G401 (cell line): Measurements from ENCODE around the gene TNNT1. TPM values are rescaled to one million over a fixed set of nuclear protein-coding genes. Genes with fewer than 3 reads are reported as not detected.

Experiments
- DNase-seq: peaks from one replicate; pipeline ENCODE4 v3.0.0-alpha.2; 2015; ENCODE audit warnings: low spot score
- in situ Hi-C: cut with HindIII; loops from 2 replicates; pipeline ENCODE4 v1.10.0; 2016; ENCODE audit warnings: low sequenced_read_pairs, mixed read lengths
- total RNA-seq: library from RNA; depleted of rRNA; stranded (reverse); fragments of >200 nt; shearing (Covaris generic); gene quantifications from 2 replicates; pipeline ENCODE4 v1.2.3, GENCODE V29; 2014; rRNA removed

The TNNT1 gene, protein sequence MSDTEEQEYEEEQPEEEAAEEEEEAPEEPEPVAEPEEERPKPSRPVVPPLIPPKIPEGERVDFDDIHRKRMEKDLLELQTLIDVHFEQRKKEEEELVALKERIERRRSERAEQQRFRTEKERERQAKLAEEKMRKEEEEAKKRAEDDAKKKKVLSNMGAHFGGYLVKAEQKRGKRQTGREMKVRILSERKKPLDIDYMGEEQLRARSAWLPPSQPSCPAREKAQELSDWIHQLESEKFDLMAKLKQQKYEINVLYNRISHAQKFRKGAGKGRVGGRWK
- total RNA-seq, result 423 and 463 TPM in 2 replicates

DNA sequence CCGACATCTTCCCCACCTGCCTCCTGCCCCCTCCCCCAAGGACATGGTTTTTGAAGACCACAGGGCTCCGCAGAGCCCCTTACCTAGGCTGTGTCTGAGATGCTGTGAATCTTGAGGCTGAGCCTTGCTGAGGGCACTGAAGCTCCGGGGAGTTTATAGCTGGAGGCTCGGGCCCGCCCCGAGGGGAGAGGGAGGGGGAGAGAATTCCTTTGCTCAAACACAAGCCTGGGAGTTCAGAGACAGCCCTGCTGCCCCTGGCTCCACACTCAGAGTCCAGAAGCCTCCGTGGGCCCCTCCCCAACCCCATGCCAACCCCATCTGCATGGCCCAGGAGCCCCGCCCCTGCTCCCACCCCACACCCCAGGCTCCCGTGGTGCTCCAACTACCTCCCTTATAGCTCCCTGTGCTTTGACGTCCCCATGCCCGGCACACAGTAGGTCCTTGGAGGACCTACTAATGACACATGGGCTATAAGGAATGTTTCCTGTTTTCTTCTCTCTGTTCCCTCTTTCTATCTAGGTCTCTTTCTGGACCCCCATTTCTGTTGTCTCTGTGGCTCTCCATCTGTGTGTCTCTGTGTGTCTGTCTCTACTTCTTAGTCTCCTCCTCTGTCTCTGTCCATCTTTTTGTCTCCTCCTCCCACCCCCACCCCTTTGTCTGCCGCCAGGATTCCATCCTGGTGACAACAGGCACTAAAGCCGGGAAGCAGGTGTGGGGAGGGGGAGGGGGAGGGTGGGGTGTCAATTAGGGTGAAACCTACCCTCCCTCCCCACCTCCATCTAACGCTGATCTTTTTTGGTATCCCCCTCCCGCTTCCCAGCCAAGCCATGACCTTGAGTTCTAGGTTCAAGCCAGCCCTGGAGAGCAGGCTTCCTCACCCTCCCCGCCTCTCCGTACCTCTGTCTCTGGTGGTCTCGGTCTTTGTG is at the start of gene TNNT1:
Gene TNNT1, minus strand, starts transcription at position 129 of the 926 bp plus-strand sequence. CDS start 2,049 bp downstream, outside the sequence.
- in situ Hi-C loops, result no loop called here
- no peak for DNase-seq

DNA sequence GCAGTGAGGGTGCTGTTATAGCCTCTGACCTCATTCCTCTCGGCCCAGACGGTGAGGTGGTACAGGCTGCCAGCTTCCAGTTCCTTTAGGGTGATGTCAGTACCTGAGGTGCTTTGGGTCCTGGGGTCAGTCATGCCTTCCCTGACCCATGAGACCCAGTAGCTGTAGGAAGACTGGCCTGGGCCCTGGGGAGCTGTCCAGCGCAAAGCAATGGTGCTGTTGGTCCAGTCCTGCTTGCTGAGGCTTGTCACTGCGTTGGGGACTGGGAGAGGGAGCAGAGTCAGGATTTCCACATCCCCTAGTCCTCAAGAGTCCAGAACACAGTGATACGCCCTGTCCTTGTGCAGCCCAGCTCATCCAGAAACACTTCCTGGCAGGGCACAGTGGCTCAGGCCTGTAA is 49.6 kb upstream of the TNNT1 start:
- in situ Hi-C loops, result no loop called here
- no peak for DNase-seq

DNA sequence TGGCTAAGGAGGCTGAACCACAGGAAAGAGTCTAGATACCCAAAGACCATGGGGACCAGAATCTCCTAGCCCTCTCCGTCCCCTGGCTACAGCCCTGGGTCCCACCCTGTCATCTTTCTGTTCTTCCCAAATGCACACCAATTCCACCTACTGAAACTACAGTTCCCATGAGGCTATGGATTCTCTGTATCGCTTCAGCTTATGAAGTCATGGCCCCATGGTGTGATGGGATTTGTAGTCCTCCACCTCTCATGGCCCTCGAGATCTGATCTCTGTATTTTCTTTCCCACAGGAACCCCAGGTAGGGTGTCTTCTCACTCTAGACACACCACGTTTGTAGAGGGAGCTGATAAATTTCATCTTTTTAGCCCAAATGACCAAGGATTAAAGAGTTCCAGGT is 48.5 kb upstream of the TNNT1 start:
- in situ Hi-C loops, result no loop called here
- peak; percentile 30 for DNase-seq

DNA sequence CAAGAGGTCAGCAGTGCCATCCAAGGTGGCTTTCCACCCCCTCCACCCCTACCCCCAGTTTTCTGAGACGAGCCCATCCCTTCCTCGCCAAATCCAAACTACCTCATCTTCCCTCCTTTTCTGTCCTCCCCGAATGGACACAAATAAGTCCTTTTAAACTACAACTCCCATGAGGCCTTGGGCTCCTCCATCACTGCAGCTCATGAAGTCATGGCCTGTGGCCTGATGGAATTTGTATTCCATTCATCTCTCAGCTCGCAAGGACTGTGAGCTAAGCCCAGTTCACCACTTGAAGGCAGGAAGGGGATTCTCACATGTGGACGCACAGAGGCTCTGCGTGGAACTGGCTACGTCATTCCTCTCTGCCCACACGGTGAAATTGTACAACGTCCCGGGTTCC is 47.8 kb upstream of the TNNT1 start:
- no peak for DNase-seq
- in situ Hi-C loops, result no loop called here

DNA sequence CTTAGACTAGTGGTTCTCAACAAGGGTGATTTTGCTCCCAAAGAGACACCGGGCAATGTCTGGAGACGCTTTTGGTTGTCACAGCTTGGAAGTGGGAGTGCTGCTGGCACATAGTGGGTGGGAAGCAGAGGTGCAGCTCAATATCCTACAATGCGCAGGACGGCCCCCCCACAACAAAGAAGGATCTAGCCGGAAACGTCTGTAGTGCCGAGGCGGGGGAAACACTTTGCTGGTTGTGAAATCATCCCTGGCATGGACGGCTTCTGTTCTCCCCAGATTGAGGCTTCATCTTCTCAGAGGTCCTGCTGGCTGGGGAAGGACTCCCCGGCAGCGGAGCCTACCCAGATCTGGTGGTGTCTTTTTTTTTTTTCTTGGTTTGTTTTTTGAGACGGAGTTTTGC is 44.5 kb upstream of the TNNT1 start:
- in situ Hi-C loops, result no loop called here
- no peak for DNase-seq

DNA sequence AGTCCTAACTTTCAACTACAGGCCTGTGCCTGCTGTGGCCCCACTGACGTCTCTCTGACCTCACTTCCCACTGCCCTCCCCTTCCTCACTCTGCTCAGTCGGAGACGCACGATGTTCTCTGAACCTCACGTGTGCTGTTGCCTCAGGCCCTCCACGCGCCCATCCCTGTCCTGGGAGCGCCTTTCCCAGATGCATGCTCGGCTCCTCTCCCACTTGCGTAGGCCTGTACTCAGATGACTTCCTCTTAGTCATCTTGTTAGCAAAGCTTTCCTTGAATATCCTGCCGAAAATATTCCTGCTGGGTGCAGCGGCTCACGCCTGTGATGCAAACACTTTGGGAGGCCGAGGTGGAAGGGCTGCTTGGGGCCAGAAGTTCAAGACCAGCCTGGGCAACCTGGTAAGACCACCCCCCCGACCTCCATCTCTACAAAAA is 40.4 kb upstream of the TNNT1 start:
- no peak for DNase-seq
- in situ Hi-C loops, result no loop called here

DNA sequence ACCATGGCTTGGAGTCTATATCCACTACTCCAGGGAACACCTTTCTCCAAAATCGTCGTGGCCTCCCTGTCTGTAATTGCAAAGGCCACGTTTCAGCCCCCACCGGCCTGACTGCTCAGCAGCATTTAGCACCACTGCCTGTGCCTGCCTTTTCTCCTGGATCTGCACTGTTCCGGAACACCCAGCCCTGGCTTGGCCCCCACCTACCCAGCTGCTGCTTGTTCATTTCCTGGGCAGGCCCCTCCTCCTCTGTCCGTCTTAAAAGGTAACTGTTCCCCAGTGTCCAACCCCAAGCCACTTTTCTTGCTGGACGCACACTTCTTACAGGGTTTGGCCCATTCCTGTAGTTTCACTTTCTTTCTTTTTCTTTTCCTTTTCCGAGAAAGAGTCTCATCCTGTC is 39.6 kb upstream of the TNNT1 start:
- in situ Hi-C loops, result no loop called here
- DNase-seq, result no peak

DNA sequence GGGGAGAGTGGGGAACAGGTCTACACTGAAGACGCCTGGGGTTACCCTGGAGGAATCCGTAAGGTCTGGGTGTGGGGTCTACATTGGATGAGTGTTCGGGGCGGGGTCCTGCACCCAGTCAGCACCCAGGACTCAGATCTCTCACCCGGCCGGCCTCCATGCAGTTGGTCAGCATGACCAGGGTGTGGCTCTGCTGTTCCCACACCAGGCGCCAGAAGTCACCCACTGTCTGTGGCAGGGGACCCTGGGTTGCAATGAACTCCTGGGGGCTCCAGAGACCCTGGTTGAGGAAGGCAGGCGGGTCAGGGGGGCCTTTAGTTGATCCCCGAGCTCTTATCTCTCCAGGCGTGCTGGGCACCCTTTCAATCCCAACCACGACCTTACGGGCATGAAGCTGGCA is 37.1 kb upstream of the TNNT1 start:
- DNase-seq, result no peak

DNA sequence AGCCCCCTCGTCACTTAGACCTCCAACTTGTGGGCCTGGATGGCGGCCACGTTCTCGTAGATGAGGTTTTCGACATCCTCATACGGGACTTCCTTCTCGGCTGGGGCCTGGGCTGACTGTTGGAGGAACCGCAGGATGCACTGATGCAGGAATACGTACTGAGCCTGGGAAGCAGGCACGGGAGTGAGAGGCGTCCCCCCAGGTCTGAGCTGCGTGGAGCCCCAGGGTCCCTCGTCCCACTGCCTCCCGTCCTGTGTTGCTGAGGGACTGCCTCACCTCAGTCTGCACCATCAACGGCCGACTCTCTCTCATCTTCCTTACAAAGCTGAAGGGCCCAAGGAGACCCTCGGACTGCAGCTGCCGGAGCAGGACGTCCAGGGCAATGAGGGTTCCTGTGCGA is 32.7 kb upstream of the TNNT1 start:
- in situ Hi-C loops, result no loop called here
- DNase-seq, result no peak

More for the DNA sequence above, 37.1 kb upstream of the TNNT1 start:
- in situ Hi-C loops, result no loop called here

DNA sequence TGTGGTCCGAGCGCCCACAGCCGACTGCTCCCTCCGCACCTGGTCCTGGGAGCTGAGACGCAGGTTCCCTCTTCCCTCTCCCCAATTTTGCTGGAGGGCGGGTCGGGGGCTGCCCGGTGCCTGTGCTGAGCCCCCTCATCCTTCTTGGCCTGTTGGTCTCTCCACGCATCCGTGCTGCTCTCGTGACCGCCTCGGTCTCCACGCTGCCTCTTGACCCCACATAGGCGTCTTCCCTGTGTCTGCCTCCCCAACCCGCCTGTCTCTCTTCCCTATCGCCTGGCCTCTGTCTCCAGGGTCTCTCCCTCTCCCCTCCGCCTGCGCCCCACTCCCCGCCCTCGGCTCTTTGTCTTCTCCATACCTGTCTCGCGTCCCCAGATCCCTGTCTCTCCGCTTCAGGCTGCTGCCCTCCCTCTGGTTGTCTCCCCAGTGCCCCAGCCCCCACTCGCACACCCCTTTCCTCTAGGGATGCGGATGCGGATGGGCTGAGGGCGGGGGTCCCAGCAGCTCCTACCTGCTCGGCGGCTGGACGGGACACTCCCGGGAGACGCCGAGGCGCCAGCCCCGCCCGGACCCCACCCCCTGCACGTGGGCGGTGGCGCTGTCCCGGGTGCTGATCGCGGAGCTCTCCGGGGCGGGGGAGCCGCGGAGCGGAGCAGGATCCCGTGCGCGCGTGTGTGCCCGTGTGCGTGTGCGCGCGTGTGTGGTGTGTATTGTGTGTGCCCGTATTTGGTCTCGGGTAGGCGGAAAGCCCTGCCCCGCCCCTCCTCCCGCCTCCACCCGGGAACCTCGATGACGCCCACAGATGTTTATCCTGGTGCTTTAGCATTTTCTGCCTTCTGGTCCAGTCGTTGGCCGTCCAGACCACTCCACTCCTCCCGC is 30.8 kb upstream of the TNNT1 start, which contains the start of gene SYT5:
Gene SYT5, minus strand, starts transcription at position 684 of the 879 bp plus-strand sequence. CDS start 1,248 bp downstream, outside the sequence.
- no peak for DNase-seq
- in situ Hi-C loops, result loop anchor here (10.0 kb wide), 2 partner anchors 65 to 165 kb away; partner anchors contain the start of gene PPP1R12C

DNA sequence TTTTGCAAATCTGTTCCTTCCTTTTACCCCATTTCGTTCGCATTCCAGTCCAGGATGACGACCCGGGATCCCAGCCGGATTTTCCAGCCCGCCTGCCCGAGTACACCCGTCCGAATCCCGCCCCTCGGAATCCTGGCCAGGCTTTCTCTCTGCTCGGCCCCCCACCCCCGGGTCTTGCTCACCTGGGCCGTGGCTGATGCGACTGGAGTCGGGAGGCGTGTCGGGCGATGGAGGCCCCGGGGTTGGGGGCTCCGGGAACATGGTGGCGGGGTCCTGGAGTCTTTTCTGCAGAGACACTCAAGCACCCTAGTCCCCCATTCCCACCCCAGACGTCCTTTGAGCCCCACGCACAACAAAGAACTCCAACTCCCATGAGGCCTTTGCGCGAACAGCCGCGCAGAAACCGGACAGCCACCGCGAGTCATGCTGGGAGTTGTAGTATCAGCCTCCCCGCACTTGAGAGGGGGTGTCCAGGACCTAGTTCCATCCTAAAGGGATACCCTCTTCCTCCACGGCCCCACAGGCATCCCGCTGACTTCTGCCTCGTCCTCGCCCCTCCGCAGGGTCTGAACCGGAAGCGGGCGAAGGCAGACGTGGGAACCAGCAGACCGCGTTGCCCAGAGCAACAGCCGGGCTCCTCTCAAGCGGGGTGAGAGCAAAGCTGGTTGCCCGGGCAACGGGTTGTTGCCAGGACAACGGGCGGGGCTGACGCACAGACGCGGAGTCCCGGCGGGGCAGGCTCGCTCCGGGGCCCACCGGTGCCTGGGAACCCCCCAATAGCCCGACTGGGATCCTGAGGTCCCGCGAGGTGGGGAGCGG is 30.0 kb upstream of the TNNT1 start:
- in situ Hi-C loops, result loop anchor here (10.0 kb wide), 2 partner anchors 64 to 166 kb away; partner anchors contain the start of gene PPP1R12C
- peak; percentile 91 for DNase-seq

DNA sequence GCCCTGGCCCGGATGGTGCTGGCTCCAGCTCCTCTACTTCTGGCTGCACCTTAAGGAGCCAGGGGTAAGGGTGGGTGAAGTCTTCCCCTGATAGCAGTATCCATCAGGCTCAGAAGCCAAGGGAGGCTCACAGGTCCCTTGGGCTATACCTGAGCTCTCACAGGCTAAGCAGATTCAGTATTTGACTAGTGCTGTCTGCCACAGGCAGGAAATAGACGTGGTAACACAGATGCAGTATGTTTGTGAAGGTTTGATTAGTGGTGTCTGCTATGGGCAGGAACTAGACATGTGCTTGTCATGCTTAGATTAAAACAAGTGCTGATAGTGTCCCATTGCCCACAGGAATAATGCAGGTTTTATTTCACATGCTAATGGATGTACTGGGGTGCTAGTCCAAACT is 27.1 kb upstream of the TNNT1 start:
- in situ Hi-C loops, result loop anchor here (10.0 kb wide), 2 partner anchors 61 to 169 kb away; partner anchors contain the start of gene PPP1R12C
- DNase-seq, result no peak

DNA sequence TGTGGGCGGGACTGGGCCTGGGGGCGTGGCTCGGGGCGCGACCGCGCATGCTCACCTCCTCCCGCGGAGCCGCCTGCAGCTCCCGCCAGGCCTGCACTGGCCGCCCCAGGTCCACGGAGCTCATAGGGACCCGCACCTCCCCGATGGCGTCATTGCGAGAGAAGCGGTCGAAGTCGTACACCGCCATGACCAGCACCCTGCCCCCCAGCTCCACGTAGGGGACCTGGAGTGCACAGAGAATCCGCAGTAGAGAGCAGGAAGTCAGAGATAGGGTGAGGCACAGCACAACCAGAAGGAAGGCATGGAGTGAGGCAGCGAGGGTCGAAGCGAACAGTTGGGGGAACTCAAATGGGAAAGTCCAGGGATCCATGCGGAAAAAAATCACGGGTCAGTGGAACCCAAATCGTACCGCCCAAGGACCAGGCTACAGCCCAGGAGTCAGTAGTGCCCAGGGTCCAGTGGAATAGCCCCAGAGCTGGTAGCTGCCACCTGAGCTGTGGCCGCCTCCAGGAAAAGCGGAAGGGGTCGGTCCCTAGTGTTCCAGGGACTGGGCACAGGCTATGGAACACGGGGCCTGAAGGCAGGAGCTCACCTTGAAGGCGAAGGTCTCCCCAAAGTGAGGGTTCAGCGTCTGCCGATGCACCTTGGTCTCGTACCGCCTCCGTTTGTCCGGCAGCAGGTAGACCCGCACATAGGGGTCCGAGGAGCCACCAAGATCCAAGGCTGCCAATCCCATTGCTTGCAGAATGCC is 26.3 kb upstream of the TNNT1 start:
- no peak for DNase-seq
- in situ Hi-C loops, result loop anchor here (10.0 kb wide), 2 partner anchors 60 to 170 kb away; partner anchors contain the start of gene PPP1R12C

DNA sequence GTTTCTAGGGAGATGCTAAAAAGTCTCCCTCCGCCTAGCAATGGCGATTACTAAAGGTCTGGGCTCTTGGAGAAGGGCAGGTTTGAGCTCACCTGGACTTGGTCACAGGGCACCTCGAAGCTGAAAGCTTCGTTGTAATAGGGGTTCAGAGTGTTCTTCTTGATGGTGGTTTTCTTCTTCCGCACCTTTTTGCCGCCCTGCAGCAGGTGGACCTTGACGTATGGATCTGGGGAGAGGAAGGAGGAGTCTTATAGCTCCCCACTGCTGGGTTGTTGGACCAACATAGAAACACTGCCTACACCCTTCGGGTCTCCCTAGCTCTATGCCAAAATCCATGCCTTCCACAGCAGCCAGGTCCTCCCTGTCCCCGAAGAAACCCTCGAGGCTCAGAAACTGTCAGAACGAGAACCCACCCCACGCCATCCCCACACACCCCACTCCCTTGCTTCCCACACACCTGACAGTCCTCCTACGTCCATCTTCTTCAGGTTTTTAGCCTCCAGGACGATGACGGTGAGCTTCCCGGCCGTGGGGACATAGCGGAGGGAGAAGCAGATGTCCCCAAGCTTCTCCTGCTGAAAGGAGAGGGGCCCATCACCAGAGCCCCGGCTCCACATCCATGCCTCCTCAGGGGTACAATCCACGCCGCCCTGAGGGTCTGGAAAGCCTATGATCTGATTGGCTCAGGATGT is 25.6 kb upstream of the TNNT1 start:
- no peak for DNase-seq
- in situ Hi-C loops, result loop anchor here (10.0 kb wide), 2 partner anchors 60 to 170 kb away; partner anchors contain the start of gene PPP1R12C

DNA sequence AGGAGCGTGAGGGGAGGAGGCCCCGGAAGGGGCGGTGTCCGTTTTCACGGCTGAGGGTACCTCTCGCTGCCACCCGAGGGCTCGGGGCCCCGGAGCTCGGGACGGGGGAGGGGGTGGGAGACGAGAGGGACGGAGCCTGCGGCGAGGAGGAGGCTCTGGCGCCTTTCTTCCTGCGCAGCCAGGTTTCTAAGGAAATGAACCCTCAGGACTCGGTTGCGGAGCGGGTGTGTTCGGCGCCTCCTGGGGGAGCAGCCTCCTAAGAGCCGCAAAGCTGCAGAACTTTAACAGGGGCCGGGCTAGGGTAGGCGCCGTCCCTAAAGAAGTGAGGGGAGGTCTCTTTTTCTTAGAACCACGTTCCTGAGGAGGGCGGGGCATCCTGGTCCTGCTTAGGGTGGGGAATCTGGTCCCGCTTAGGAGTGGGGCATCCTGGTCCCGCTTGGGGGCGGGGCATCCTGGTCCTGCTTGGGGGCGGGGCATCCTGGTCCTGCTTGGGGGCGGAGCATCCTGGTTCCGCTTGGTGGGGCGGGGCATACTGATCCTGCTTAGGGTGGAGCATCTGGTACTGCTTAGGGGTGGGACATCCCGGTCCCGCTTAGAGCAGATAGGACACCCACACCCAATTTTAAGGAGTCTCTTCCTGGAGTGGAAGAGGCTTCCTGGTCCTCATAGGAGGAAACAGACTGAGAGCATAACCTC is 24.9 kb upstream of the TNNT1 start:
- DNase-seq, result peak; percentile 39
- in situ Hi-C loops, result loop anchor here (10.0 kb wide), 2 partner anchors 59 to 171 kb away; partner anchors contain the start of gene PPP1R12C

DNA sequence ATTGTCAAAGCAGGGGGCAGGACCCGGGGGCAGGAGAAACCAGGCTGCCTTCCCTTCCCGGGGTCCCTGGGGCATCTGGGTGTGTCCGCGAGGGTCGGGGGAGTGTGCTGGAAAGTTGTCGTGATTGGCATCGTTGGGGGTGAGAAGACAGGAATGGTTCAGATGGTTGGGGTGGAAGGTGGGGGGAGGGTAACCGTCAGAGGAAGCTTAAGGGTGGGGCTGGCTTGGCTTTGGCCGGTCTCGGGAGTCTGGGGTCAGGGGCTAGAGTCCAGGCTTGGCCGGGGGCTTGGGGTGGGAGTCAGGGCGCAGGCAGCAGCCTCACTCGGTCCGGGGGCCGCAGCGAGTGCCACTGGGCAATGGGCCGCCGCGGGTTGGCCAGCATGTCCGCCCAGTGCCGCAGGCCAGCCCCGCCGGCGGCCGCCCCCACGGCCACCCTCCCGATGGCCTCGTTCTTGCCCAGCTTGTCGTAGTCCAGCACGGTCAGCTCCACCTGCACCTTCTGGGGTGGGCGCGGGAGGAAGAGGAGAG is 24.2 kb upstream of the TNNT1 start:
- in situ Hi-C loops, result loop anchor here (10.0 kb wide), 2 partner anchors 58 to 172 kb away; partner anchors contain the start of gene PPP1R12C
- no peak for DNase-seq
